Measurements from ENCODE around the gene OSBP2.
A peak's percentile ranks its signal among the peaks of the same experiment; 100 is the strongest.

The OSBP2 gene

DNA sequence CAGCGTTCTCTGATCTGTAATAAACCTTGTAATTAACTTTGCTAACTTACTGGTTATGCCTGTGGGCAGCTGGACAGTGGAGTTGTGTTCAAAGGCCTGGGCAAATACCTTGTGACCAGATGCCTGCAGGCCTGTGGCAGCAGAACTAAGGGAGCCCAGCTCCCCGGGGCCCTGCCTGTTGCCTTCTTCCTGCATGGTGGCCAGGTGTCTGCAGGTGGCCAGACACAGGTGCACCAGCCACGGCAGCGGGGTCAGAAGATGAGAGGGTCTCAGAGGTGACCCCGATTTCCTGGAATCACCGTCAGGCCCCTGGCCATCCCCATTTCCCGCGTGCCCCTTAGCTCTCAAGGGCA lies 127.2 kb downstream of the OSBP2 start:
- no peak for DNase-seq

DNA sequence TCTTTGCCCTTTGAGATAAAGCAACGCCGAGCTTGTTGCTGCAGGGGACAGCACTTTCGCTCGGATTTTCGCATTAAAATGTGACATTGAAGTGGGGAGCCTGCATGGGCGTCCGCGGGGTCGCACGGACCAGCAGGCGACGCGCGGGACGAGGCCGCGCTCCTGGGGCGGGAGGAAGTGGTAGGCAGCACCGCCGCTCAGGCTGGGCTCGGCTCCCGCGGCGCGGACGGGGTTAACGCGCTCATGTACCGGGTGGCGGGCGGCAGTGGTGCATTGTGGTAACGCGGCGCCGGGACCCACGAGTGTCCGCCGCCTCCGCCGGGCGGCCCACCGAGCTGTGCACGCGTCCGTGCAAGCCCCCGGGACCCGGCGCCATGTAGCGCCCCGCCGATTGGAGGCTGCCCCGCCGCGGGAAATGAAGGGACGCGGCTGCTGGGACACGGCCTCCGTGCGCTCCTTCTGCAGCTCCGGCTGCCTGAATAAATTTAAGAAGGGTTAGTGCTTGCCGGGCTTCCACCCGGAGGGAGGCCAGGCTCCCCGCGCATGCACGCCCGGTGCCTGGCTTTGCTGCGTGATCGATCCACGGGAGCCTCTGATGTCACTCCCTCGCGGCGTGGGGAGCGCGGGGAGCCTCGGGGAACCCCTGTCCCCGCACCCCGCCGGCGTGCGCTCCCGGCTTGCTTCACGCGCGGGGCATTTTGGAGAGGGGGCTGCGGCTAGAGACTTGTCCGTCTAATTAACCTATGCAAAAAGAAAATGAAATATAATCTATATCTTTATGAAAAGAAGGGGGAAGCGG lies 127.7 kb downstream of the OSBP2 start:
- peak; percentile 1 for DNase-seq

DNA sequence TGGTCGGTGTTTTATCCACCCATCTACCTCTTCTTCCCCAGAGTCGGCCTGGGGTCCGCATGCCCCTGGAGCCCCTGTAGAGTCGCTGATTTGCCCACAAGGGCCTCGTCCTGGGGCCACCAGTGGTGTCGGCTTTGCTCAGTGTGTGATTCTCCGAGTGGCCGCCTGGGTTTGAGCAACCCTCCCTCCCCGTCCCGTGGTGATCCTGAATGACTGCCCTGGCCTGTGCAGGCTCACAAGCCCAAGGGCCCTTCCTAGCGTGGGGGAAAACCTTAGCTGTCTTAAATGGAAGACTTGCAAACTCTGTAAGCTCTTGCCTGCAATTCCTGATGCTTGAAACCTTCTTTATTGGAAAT lies 128.3 kb downstream of the OSBP2 start:
- DNase-seq, result no peak

DNA sequence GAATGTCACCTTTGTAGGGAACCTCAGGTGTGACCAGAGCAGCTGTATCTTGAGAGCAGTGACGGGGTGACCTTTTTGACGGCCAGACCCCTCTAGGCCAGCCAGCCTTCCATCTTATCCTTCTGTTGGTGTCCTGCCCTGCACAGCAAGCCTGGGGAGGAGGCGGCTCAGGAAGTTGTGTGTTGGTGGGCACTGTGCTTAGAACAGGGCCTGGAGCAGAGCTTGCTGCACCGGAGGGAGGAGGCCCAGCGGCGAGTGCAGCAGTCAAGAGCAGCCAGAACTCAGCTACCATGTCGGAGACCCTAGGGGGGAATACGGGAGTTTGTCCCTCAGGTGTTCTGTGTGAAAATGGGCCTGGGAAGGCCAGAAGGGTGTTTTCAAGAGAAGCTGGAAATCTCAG lies 129.4 kb downstream of the OSBP2 start:
- no peak for DNase-seq

DNA sequence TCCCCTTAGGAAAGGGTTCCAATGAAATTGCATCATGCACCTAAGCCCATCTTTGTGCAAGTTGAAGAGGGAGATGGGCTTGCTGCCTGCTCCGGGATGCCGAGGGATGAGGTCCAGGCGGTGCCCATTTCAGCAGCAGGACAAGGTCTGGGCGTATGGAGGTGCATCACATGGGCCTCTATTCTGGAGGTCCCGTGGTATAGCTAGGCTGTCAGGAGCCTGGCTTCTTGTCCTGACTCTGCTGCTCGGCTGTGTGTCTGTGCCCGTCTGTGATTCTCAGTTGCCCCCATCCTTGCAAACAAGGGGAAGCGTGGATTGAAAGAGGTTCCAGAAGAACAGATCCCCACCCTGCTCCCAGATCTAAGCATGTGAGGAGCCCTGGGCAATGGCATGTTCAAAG lies 130.0 kb downstream of the OSBP2 start:
- DNase-seq, result no peak

DNA sequence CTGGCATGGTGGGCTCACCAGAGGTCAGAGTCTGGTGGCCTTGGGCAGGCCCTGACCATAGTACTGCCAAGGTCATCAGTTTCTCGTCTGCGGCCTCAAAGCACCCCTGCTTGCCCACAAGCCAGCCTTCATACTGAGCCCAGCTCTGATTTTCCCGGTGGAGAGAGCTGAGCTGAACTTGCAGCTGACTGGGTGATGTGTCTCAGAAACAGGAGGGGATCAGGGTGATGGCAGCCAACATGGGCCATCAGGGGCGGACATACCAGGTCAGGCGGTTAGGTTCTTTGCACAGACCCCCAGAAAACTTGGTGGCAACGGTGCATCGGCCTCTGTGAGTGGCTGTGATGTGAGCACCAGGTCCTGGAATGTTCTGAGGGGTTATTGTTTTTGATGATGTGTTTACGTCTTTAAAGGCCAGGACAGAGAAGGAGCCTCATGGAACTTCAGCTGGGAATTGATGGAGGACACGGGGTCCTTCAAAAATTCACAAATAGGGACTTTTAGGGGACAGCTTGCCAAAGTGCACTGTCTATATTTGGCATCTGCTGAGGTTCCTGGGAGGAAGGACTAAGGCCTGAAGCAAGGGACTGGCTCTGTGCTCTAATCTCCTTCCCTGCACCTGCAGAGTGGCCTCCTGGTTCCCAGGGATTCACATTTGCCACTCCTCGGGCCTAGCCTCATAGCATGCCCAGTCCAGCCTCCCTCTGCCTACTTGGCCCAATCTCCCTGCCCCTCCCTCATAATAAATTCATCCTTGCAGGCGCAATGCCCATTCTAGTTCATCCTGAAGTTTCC lies 131.2 kb downstream of the OSBP2 start:
- no peak for DNase-seq

DNA sequence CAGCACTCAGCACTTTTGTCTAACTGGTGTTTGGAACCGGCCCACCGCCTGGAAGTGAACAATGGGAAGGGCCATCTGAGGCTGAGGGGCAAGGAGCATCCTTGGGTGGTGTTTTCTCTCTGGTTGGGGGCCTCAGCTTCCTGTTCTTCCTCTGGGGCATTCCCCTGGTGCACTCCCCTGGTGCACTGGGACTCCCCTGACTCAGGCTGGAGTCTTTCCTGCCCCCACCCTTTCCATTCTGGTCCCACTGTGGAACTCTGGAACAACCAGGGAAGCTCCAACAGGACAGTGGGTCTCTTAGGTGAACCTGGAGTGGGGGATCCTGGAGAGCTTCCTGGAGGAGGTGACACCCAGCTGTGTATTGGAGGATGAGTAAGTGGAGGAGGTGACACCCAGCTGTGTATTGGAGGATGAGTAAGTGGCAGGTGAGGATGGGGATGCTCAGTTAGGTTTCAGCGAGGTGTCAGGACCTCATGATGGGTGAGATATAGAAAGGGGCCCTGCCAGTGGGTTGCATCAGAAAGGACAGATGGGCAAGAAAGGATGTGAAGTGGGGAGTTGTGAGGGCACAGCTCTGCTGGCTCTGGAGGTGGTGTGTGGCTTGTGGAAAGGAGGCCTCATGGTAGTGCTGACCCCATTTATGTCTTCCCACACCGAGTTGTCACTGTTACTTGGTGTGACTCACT lies 132.1 kb downstream of the OSBP2 start:
- DNase-seq, result no peak

DNA sequence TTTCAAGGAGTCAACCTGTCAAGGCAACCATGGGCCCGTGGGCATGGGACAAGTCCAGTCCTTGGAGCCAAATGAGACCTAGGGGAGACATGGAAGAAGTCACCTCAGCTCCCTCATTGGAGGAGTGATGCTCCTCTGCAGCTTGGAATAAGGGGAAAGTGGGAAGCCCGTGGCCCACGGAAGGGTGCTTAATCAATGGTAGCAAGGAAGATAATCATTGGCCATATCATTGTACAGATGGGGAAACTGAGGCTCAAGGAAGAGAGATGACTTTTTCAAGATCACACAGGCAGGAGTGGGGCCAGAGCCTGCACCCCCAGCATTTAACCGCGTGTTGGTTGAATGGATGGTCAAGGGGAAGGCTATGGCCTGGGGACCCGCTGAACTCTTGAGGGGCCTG lies 133.0 kb downstream of the OSBP2 start:
- no peak for DNase-seq

DNA sequence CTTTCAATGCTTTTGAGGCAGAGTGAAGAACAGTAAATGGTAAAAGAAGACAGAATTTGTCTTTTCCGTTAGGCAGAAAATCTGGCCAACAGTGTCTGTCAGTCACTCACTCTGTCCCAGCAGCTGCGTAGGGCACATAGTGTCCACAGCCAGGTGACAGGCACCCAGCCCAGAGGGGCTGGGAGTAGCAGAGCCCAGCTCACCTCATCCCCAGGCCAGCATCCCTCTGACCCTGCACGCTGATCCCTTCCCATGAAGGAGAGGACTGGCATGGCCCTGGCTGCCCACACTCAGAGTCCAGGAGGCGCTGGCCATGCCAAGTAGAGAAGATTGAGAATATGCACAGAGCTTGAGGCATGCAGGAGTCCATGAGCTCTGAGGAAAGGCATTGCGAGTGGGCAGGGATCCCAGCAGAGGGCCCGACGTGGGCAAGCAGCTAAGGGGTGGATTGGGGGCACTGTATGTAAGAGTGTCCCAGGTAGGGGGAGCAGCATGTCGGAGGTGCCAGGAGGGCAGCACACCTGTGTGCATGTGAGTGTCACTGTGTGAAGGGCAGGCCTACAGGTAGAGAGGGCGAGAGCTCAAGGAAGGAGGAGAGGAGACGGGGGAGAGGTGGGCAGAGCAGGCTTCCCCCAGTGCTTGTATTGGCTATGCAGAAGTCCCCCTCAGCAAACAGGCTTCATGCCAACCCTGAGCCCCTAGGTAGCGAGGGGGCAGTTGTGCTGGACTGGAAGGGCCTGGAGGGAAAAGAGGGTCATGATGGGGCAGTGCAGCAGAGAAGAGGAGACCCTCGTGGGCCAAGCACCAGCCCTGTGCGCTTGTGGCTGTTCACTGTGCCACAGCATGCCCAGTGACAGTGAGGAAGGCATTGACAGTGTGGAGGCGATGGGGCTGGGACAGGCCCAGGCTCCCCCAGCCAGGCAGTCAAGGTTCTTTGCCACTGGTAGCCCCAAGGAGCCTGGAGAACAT lies 133.8 kb downstream of the OSBP2 start:
- DNase-seq, result no peak

DNA sequence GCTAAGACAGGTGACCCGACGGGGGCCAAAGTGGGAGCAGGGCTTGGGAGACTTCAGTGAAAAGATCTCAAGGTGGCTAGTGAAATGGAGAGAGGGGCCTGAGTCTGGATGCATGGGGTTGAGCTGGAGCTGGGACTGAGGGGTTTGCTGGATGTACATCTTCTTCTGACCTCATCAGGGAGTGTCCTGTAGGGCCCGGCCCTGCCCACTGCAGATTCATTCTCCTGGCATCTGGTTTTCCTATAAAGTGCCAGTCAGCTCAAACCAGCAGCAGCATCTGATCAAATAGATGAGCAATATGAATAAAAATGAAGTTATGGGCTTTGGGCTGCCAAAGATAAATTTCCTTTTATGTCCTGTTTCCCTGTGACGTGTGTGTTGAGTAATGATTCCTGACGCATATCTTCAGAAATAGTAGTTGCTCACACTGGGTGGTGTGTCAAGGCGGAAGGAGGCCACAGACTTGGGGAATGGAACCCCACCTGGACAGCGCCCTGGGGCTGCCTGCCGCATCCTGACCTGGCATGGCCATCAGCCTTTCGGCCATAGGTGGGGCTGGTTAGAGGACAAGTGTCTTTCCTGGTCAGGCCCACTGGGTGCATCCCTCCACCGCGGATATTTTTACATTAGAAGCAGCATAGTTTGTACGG lies 135.4 kb downstream of the OSBP2 start:
- DNase-seq, result no peak

DNA sequence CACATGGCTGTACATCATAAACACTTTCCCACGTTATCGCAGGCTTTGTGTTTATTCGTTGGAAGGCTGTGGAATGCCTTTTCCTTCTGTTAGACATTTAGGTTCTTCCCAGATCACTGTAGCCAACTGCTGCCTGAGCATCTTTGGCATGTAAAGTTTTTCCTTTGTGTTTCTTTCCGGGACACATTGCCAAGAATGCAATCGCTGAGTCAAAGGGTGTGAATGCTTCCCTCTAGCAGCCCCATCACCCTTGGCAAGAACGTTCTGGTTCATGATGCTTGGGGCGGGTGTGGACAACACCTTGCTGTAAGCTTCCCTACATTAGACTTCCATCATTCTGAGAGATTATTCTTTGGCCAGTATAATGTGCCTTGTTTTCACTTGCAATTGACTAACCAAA lies 136.2 kb downstream of the OSBP2 start:
- no peak for DNase-seq

DNA sequence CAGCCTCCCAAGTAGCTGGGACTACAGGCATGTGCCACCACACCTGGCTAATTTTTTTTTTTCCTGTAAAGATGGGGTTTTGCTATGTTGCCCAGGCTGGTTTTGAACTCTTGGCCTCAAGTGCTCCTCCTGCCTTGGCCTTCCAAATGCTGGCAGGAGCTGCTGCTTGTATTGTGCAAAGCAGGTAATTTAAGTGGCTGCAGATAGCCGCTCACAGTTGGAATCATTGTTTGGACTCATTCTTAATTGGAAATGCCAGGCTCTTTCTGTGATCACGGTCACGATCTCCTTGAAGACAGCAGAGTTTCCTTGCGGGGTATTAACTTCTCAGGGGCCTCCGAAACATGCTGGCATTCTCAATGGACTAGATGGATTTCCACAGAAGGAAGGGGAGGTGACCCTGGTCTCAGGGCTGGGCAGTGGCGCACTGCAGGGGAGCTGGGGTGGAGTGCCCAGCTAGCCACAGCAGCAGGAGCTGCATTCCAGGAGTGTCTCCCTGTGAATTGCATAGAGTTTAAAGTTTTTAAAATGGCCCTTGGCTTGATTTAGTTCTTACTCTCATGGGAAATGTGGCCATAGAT lies 137.8 kb downstream of the OSBP2 start:
- DNase-seq, result no peak

DNA sequence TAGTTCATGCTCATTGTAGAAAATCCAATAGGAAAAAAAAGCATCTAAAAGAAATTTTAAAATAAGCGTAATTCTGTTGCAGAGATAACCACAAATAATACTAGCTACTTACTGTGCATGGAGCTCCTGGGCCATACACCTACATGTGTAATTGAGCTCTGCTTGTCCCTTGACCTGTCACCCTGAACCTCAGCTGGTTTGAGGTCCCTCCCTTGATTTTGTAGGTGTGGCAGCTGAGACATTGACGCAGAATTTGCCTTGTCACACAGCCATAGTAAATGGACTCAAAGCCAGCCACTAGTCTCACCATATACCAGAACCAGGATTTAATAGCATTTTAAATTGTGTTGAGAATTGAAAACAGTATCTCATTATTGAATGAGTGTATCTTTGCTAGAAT lies 138.6 kb downstream of the OSBP2 start:
- DNase-seq, result no peak

DNA sequence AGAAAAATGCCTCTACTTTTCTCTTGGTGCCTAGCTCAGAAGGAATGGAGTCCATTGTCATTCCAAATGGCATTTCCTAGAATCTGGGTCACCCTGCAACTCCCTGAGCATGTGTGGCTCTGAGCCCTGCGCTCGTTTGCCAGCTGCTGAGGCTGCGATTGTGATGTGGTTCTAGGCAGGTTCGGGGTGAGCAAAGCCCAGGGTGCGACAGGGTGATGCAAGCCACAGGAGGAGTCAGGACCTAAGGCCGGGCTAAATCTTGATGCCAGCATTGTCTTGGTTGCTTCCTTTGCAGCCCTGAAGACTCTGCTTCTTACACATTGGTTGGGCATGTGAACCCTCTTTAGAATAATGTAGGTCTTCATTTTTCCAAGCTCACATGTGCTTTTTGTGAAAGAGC lies 142.9 kb downstream of the OSBP2 start:
- no peak for DNase-seq

DNA sequence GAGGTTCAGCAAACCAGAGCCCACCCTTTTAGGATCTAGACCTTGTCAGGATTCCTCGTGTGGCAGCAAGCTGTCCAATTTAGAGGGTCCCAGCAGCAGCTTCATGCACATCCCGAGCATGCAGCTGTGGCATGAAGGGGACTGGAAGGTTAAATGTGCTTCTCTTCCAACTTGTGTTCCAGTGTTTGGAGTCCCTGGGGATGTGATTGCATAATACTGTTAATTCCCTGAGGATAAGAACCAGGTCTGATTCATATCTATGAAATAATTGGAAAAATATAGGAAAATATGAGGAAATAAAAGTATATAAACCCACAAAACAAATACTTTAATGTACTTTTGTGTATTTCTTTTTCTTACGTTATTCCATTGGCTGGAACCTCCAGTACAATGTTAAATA lies 143.4 kb downstream of the OSBP2 start:
- no peak for DNase-seq

DNA sequence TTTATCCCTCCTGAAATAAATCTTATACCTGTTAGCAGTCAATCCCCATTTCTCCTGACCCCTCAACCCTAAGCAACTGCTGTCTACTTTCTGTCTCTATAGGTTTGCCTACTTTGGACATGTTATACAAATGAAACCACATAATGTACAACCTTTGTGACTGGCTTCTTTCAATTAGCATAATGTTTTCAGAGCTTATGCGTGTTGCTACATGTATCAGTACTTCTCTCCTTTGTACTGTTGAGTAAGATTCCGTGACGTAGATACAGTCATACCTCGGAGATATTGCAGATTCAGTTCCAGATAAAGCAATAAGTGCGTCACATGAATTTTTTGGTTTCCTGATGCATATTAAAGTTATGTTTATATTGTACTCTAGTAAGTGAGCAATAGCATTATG lies 146.6 kb downstream of the OSBP2 start:
- DNase-seq, result peak; percentile 57

DNA sequence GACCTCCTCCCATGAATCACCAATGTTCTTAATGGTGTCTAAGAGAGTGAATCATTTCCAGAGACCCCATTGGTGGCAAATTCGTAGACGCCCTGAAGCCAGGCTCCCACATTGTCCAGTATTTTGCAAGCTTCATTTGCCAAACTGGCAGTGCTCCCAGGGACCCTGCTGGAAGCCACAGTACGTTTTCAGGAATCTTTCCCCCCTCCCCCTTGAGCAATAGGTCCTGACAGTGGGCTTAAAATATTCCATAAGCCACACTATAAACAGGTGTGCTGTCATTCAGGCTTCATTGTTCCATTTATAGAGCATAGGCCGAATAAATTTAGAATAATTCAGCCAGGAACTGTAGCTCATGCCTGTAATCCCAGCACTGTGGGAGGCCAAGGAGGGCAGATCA lies 148.6 kb downstream of the OSBP2 start:
- DNase-seq, result no peak

DNA sequence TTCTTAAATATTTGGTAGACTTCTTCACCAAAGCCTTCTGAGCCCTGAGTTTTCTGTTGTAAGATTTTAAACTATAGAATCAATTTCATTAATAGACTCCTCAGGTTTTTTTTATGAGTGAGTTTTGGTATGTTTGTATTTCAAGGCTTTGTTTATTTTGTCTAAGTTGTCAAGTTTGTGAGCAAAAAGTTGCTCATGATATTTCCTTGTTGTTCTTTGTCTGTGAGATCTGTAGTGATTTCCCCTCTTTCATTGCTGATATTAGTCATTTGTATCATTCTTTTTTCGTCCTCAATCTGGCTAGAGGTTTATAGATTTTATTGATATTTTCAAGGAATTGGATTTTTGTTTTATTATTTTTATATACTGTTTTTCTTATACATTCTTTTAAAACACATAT lies 152.9 kb downstream of the OSBP2 start:
- no peak for DNase-seq

DNA sequence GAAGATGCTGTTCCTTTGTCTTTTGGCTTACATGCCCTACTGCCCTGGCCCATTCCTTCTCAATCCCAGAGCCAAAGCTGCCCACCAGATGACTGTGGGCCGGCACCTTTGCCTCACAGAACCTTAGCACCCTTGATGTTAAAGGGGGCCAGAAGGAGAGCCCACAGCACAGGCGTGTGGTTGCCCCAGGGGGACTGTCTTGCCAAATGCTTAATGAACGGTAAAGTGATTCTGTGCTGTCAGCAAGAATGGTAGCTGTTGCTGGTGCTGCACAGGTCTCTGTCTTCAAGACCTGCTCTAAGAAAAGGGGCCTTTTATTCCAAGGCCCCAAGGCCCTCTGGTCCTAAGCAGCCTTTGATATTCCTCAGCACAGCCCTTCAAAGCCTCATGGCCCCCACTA lies 160.6 kb downstream of the OSBP2 start:
- DNase-seq, result no peak

DNA sequence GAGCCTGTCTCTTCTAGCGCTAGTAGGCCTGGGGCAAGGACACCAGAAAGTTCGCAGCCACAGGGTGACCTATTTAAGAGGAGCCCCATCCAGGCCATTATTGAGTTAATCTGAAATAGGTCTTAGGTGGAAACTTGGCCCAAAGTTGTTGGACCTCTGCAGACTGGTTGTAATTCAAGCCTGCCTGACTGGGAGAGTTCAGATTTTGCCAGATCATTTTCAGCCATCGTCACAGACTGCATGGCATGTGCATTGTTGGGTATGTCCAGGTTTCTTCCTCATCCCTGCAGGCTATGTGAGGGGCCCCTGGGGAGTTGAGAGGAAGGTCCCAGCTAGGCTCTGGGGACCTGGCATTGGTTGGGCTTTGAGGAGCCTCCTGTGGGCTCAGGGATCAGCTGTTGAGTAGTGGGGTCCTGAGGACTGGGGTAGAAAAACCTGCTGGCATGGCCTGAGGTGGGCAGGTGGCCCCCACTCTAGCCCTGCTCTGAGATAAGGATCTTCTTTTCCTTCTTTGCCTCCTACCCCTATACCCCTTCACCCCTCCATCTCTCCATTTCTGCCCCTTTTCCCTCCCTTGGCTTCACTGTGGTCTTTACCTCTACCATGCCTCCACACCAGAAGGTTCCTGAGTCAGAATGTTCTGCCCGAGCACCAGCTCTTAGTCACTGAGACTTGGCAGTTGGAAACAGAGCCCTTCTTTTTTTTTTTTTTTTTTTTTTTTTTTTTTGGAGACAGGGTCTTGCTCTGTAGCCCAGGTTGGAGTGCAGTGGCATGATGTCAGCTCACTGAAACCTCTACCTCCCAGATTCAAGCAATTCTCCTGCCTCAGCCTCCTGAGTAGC lies 161.2 kb downstream of the OSBP2 start:
- DNase-seq, result no peak

All from NCI-H526 treated with DMSO at 0.1 percent for 48 hours (cell line).